ENCODE data around the gene SPTLC3. TPM values are rescaled to one million over a fixed set of nuclear protein-coding genes. Genes with fewer than 3 reads are reported as not detected.

Gene SPTLC3
- total RNA-seq, 4 donors from 2014 or later = 9.2 to 17.1 (median 13.9) TPM

- Histone ChIP-seq H3K36me3 (no peaks in the 10 kb centered on the region), H3K9me3 (no peaks in the 10 kb centered on the region), H3K4me3 (no peak overlapping the region), H3K27me3 (no peaks in the 10 kb centered on the region), H3K27ac (no peak overlapping the region), H3K4me1 (no peaks in the 10 kb centered on the region)
- TF ChIP-seq CTCF (IDR thresholded peaks at IDR 0.05) = no peak
- no peak for TF ChIP-seq POLR2A (IDR thresholded peaks at IDR 0.05)
- TF ChIP-seq EP300 (IDR thresholded peaks at IDR 0.05) = no peak
- no peak for DNase-seq (ENCODE audit: low spot score in 2 of 2)
Observed at GRCh38 chr20:12965212-12965869, 43.4 kb upstream of the SPTLC3 start.

GRCh38 chr20:12965870-12966251 is 42.9 kb upstream of the SPTLC3 start:
- 56 to 63% methylated on average over 4 of the region's 4 CpGs for WGBS, 2 donors
- H3K27ac ChIP-seq = no peak overlapping the region
- H3K4me1 ChIP-seq = no peaks in the 10 kb centered on the region
- H3K27me3 ChIP-seq = no peaks in the 10 kb centered on the region
- no peak for TF ChIP-seq CTCF (IDR thresholded peaks at IDR 0.05)
- no peak for TF ChIP-seq EP300 (IDR thresholded peaks at IDR 0.05)
- no peak for TF ChIP-seq POLR2A (IDR thresholded peaks at IDR 0.05)
- H3K36me3 ChIP-seq = no peaks in the 10 kb centered on the region
- H3K9me3 ChIP-seq = no peaks in the 10 kb centered on the region
- no peak for DNase-seq (ENCODE audit: low spot score in 2 of 2)
- no peak overlapping the region for H3K4me3 ChIP-seq

GRCh38 chr20:12966468-12967085 is 42.2 kb upstream of the SPTLC3 start:
- peak in 2 of 5 experiments; percentile 19 to 29 for TF ChIP-seq CTCF (IDR thresholded peaks at IDR 0.05)
- no peak for TF ChIP-seq EP300 (IDR thresholded peaks at IDR 0.05)
- Histone ChIP-seq H3K4me1 (no peaks in the 10 kb centered on the region), H3K27me3 (no peaks in the 10 kb centered on the region), H3K27ac (no peak overlapping the region), H3K9me3 (no peaks in the 10 kb centered on the region), H3K4me3 (no peak overlapping the region), H3K36me3 (no peaks in the 10 kb centered on the region)
- DNase-seq (ENCODE audit: low spot score in 2 of 2) = no peak
- 0 to 9% methylated on average over 1 of the region's 1 CpG for WGBS, 2 donors

- no peak for DNase-seq (ENCODE audit: low spot score in 2 of 2)
- no peaks in the 10 kb centered on the region for H3K4me1 ChIP-seq
- H3K27ac ChIP-seq = no peak overlapping the region
- TF ChIP-seq EP300 (IDR thresholded peaks at IDR 0.05) (no peak), POLR2A (IDR thresholded peaks at IDR 0.05) (no peak), CTCF (IDR thresholded peaks at IDR 0.05) (no peak)
- no peaks in the 10 kb centered on the region for H3K36me3 ChIP-seq
- H3K9me3 ChIP-seq = no peaks in the 10 kb centered on the region
- H3K4me3 ChIP-seq = no peak overlapping the region
- H3K27me3 ChIP-seq = no peaks in the 10 kb centered on the region
Observed at GRCh38 chr20:12967932-12968331, 40.8 kb upstream of the SPTLC3 start.

GRCh38 chr20:12968472-12968871 is 40.3 kb upstream of the SPTLC3 start:
- no peaks in the 10 kb centered on the region for H3K36me3 ChIP-seq
- no peak overlapping the region for H3K27ac ChIP-seq
- H3K9me3 ChIP-seq = no peaks in the 10 kb centered on the region
- 90 to 91% methylated on average over 4 of the region's 4 CpGs for WGBS, 2 donors
- H3K27me3 ChIP-seq = no peaks in the 10 kb centered on the region
- no peaks in the 10 kb centered on the region for H3K4me1 ChIP-seq
- no peak for DNase-seq (ENCODE audit: low spot score in 2 of 2)
- no peak for TF ChIP-seq POLR2A (IDR thresholded peaks at IDR 0.05)
- no peak for TF ChIP-seq EP300 (IDR thresholded peaks at IDR 0.05)
- no peak for TF ChIP-seq CTCF (IDR thresholded peaks at IDR 0.05)
- H3K4me3 ChIP-seq = no peak overlapping the region

Data from tibial nerve (tissue), 4 donors.